Retinal pigment epithelial cell (primary cell): ENCODE data around the gene SCTR.
A peak's percentile ranks its signal among the peaks of the same experiment; 100 is the strongest.

Source experiments
- DNase-seq: peaks from one replicate; pipeline ENCODE4 v3.0.0-alpha.2; 2010; ENCODE audit warnings: low read depth
- H3K4me3 ChIP-seq: 2 replicates; pipeline ENCODE4 v1.5.1; 2011; ENCODE audit warnings: mild to moderate bottlenecking, low read length, control low read depth, moderate library complexity
- TF ChIP-seq, protein P1 (sequence below): conservative IDR thresholded peaks from 2 replicates; pipeline ENCODE4 v1.5.1; 2011; ENCODE audit warnings: low read depth, low read length, control low read depth, inconsistent platforms

SCTR gene

DNA sequence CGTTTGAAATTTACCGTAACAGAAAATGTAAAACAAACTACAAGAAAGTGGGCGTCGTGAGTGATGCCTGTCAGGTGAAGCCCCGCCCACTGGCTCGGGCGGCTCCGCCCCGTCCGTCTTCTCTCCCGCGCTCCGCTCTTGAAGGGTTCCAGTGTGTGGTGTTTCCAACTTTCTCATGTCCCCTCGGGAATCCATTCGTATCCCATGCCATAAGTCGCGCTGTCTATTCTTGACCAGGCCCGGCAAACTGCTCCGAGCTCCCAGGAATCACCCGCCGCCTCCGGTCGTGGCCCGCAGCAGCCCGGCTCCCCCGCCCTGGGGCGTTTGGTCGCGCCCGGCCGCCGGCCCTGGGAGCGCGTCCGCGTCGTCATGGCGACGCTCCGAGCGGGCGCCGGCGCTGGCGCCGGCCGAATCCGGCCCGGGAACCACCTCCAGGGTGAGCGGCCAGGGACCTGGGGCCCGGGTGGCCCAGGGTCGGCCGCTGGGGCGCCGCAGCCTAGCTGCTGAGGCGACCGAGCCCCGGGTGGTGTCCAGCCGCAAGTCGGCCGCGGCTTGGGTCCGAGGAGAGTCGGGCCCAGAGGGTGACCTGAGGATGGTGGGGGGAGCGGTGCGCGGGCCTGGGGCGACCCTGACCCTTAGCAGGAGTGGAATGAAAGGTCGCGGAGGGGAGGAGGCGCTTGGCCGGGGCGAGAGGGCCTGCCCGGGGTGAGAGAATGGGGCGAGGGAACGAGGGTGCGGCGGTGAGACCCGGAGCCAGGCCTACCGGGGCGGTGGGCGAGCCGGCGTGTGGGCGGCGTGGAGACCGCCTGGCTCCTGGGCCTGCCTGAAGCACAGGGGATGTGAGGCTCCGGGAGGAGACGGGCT lies 20.0 kb upstream of the SCTR start, which contains the start of gene CFAP221:
Gene CFAP221 (plus strand): TSS at position 375 of the 864 bp plus-strand sequence. CDS start 1,683 bp downstream, outside the sequence.
- H3K4me3 ChIP-seq, result peak within 1 kb of the TSS; percentile 74
- TF ChIP-seq, protein P1, sequence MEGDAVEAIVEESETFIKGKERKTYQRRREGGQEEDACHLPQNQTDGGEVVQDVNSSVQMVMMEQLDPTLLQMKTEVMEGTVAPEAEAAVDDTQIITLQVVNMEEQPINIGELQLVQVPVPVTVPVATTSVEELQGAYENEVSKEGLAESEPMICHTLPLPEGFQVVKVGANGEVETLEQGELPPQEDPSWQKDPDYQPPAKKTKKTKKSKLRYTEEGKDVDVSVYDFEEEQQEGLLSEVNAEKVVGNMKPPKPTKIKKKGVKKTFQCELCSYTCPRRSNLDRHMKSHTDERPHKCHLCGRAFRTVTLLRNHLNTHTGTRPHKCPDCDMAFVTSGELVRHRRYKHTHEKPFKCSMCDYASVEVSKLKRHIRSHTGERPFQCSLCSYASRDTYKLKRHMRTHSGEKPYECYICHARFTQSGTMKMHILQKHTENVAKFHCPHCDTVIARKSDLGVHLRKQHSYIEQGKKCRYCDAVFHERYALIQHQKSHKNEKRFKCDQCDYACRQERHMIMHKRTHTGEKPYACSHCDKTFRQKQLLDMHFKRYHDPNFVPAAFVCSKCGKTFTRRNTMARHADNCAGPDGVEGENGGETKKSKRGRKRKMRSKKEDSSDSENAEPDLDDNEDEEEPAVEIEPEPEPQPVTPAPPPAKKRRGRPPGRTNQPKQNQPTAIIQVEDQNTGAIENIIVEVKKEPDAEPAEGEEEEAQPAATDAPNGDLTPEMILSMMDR, result no peak
- peak; percentile 39 for DNase-seq

DNA sequence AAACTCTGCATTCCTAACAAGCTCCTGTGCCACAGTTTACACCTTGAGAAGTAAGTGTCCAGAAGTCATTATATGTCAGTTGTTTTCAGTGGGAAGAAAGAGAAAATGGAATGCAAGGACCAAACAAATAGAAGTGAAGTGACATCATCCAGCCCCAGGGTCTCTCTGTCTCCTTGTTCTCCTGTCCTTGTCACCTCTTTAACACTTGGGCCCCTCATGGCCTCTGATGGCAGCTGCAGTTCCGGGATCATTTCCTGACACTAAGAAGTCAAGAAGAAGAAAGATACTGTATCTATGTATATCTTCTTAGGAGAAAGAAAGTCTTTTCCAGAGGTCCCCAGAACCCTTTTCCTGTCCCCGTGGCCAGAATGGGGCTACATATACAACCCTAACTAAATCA lies 17.2 kb upstream of the SCTR start:
- H3K4me3 ChIP-seq, result no peak overlapping the region
- TF ChIP-seq, protein P1, result no peak
- DNase-seq, result no peak

DNA sequence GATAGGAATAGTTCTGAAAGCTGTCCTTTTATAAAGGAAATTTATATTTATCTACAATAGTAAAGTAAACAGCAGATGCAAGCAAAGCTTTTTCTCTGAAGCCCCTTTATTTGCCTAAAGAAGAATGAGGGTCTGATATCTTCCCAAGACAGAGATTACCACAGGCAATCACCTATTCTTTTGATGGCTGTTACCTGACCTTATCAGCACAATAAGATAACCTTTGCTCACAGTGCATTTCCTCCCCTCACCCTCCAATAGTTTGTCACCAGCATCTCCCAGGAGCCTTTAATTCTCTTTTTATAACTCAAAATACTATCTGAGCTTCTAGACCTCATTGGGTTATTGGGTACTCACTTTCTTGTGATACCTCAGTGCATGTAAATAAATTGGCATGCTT lies 13.5 kb upstream of the SCTR start:
- DNase-seq, result no peak
- TF ChIP-seq, protein P1, result no peak
- no peak overlapping the region for H3K4me3 ChIP-seq

DNA sequence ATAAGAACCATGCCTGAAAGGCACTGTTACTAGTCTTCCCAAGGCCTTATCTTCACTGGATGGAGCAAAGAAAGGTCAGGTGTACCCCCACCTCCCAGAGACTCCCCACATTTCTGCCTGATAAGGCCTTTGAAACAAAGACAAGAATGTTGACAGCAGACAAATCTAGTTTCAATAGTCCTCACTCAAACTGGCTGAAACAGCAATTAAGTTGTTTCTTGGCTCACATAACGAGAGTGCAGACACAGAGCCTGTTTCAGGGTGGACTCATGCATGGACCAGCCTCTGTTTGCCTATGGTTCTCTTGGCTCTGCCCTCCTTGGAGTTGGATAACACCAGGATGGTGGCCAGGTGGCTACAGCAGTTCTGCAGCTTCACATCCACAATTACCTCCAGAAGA lies 12.4 kb upstream of the SCTR start:
- H3K4me3 ChIP-seq, result no peak overlapping the region
- TF ChIP-seq, protein P1, result no peak
- no peak for DNase-seq

DNA sequence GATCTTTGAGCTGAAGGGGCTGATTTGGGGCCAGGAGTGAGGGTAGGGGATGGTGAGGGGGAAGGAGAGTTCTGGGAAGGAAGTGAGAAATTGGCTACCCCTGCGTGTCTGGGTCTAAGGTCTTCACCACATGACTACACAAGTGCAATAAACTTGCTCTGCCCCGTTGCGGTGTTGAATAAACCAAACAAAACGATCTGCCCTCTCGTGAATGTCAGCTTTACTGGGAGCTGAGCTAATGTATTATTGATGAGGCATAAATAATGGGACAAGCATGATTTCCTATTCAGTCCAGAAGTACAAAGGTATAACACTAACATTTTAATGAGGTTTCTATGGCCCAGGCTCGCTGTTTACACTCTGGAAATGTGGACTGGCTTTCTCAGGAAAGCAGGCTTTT lies 11.9 kb upstream of the SCTR start:
- TF ChIP-seq, protein P1, result no peak
- no peak for DNase-seq
- H3K4me3 ChIP-seq, result no peak overlapping the region

DNA sequence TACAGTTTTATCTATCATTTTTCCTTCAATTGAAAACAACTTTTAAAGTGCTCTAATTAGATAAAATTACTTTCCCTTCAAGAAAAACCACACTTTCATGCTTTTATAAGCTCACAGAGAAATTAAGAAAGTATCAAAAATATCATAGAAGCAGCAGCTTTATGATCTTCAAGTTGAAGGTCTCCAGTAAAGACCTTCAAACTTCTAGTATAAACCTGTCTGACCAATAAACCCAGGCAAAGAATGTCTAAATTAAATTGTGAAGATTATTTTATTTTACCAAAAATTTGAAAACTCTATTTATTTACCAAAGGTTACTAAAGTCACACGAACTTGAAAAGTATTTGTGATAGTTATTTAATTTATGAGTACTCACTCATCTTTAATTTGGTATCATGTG lies 9.3 kb upstream of the SCTR start:
- TF ChIP-seq, protein P1, result no peak
- DNase-seq, result no peak
- H3K4me3 ChIP-seq, result no peak overlapping the region

DNA sequence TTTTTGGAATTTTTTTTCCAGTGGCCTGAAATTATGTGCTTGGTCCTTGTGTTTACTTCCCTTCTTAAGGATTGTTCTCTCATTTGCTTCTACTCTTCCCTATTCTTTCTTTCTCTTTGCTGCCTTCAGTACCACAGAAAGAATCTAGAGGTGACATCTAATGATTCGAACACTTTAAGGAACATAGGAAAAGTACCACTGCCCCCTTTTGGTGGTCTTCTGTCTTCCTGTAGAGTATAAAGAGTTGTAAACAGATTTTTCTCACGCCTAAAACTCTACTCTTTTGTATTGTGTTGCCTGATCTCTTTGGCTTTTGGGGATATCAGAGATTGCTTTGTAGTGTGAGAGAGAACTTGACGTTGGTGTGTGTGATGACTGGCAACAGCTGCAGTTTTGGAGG lies 7.0 kb upstream of the SCTR start:
- H3K4me3 ChIP-seq, result no peak overlapping the region
- no peak for DNase-seq
- TF ChIP-seq, protein P1, result peak; percentile 44
